Hematopoietic multipotent progenitor cell treated with erythropoietin and hydrocortisone succinate and interleukin-3 and kit ligand, for 4 days (in vitro differentiated cells): ENCODE data around the gene ZNF500.
A peak's percentile ranks its signal among the peaks of the same experiment; 100 is the strongest.

Experiments
- DNase-seq: peaks from one replicate; pipeline ENCODE4 v3.0.0-alpha.2; 2015

ZNF500 gene

DNA sequence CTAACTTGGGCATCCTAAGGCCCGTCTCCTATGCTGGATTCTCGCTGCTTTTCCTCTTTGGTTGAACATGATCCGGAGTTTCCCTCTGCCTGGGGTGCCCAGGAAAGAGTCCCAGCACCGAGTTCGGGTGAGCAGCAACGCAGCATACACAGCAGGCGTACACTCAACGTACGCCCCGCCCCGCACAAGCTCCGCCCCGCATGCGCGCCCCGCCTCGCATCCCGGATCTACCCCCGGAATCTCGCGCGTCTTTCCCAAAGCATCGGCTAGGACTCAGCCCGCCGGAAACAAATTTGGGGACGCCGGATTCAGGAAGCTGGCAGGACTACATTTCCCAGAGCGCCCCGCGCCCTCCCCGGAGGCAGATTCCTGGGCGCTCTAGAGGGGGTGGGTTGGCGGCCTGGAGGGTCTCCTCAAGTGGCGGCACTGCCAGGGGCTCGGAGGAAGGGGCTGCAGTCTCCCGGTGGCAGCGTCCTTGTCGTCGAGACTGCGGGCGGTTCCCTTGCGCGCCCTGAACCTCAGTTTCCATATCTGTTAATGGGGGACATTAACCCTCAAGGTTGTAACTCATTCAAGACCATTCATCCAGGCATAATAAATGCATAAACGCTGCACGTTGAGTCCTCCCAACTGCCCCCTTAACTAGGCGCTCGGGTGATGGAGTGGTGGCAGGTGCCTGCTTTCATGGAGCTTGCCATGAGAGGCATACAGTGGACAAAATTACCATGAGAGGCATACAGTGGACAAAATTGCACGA, 1.8 kb upstream of the ZNF500 start:
- peak; percentile 98 for DNase-seq

DNA sequence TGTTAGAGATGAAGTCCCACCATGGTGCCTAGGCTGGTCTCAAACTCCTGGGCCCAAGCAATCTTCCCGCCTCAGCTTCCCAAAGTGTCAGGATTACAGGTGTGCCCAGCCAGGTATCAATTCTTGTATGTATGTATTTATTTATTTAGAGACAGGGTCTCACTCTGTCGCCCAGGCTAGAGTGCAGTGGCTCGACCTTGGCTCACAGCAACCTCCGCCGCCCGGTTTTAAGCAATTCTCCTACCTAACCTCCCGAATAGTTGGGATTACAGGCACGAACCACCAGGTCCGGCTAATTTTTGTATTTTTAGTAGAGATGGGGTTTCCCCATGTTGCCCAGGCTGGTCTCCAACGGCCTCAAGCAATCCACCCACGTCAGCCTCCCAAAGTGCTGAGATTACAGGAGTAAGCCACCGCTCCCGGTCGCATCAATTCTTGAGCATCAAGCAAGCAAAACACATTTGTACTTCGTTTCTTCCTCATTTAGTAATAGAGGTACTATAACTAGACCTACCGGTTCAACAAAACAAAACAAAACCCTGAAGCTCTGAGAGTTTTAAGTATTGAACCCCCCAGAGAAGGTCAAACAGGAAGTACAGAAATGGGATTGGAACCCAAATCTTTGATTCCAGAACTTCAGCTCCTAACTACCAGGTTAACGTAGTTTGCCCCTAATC, 1.0 kb upstream of the ZNF500 start:
- peak; percentile 49 for DNase-seq

DNA sequence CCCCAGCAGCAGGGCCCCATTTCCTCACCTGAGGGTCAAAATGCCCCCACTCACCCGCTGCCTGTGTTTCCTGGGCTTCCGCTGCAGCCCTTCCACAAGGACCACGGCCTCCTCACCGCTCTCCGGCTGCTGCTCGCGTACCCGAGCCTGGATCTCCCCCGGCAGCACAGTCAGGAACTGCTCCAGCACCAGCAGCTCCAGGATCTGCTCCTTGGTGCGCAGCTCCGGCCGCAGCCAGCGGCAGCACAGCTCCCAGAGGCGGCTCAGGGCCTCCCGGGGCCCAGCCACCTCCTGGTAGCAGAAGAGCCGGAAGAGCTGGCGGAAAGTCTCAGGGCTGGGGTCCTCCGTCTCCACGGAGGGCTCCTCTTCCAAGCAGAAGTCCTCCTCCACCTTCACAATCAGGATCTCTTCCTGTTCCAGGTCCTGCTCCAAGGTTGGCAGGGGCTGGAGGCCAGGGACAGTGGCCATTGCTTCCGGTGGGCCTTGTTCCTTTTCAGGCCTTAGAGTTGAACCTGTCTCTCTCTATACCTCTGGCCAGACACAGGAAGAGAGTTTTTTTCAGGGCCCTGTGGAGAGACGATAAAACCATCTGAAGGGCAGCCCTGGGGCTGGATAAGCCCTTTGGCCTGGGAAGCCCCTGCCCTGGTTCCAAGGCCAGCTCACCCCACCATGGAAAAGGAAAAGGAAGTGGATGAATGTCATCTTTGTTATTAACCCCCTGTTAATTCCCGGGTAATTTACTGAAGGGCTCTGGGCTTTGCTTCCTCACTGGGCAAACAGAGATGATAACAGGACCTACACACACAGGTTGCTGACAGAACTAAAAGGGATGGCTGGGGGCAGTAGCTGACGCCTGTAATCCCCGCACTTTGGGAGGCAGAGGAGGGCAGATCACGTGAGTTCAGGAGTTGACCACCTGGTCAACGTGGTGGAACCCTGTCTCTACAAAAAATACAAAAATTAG, 1.2 kb downstream of the ZNF500 start:
- no peak for DNase-seq

DNA sequence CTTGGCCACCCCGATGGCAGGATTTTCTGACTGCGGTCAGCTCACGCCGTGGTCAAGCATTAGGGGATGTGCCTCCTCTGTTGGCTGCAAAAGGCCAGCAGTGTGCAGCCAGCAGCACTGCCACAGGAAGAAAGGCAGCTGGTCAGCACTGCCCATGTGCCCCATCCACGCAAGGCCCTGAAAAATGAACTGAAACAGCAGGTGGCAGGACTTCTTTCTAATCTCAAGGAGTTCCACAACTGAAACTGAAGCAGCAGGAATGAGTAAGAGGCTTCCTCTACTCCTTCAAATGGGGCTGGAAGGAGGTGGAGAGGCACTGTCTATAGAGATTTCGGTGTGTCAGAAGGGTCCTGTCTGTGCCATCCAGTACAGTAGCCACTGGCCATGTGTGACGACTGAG, 3.2 kb downstream of the ZNF500 start:
- DNase-seq: no peak

DNA sequence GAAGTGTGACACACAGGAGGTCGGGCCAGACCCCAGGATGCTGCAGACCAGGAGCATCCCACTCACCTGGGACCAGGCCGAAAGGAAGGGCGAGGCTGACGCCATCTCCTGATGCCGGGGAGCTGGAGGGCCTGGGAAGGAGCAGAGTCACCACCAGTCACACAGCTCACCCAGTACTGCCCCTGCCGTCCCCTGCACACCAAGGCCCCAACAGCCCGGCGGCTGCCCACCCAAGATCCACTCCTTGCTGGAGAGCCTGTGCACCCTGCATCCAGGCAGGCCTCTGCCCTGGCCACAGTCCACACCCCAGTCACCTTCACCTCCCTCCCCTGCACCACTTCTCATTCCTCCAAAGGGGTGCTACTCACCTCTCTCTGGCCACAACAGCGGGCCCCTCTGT, 4.8 kb downstream of the ZNF500 start:
- DNase-seq: no peak

DNA sequence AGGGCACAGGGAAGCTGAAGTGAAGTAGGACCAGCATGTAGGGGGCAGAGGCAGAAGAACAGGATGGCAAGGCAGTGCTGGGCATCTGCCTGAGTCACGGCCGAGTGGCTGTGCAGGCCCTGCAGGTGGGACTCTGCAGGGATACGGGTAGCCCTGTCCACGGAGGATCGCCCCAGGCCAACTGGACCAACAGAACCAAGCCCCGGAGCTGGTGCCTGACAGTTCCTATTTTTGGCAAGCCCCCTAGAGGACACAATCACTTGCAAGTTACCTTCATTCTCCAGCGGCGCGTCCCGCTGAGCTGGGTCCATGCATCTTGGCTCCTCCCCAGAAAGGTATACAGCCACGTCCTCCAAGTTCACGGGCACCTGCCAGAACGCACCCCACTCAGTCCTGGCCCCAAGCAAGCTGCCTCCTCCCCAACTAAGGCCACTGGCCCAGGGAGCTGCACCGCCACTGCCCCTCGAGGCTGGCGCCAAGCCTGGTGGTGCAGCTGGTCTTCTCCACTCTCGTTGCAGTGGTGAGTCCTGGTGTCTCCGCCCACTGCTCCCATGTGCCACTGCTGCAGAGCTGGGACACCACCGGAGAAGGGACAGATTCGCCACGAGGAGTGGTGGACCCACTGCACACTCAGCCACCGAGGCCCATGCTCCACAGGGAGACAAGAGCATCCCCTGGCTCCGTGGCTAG, 6.6 kb downstream of the ZNF500 start:
- no peak for DNase-seq

DNA sequence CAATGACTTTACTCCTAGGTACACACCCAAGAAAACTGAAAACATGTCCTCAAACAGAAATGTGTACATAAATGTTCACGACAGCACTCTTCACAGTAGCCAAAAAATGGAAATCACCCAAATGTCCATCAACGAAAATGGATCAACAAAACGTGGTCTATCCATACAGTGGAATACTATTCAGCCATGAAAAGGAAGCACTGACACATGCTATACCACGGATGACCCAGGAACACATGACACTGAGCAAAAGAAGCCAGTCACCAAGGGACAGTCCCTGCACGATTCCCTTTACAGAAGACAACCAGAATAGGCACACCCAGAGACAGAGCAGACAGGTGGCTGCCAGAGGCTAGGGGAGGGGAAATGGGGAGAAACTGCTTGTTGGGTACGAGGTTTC, 11.3 kb downstream of the ZNF500 start:
- no peak for DNase-seq

DNA sequence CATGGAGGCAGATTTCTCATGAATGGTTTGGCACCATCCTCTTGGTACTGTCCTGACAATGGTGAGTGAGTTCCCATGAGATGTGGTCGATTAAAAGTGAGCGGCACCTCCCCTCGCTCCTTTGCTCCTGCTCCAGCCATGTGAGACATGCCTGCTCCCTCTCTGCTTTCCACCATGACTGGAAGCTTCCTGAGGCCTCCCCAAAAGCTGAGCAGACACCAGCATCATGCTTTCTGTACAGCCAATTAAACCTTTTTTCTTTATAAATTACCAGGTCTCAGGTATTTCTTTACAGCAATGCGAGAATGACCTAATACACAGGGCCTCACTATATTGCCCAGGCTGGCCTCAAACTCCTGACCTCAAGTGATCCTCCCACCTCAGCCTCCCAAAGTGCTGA, 12.1 kb downstream of the ZNF500 start:
- no peak for DNase-seq

DNA sequence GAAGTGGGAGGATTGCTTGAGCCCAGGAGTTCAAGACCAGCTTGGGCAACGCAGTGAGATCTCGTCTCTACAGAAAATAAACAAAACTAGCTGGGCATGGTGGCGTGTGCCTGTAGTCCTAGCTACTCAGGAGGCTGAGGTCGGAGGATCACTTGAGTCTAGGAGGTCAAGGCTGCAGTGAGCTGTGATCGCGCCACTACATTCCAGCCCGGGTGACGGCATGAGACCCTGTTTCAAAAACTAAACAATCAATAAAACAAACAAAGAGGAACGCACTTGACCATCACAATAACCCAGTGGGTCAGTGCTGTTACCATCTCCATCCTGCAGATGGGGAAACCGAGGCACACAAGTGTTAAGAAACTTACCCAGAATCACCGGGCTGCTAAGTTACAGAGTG, 13.7 kb downstream of the ZNF500 start:
- no peak for DNase-seq

DNA sequence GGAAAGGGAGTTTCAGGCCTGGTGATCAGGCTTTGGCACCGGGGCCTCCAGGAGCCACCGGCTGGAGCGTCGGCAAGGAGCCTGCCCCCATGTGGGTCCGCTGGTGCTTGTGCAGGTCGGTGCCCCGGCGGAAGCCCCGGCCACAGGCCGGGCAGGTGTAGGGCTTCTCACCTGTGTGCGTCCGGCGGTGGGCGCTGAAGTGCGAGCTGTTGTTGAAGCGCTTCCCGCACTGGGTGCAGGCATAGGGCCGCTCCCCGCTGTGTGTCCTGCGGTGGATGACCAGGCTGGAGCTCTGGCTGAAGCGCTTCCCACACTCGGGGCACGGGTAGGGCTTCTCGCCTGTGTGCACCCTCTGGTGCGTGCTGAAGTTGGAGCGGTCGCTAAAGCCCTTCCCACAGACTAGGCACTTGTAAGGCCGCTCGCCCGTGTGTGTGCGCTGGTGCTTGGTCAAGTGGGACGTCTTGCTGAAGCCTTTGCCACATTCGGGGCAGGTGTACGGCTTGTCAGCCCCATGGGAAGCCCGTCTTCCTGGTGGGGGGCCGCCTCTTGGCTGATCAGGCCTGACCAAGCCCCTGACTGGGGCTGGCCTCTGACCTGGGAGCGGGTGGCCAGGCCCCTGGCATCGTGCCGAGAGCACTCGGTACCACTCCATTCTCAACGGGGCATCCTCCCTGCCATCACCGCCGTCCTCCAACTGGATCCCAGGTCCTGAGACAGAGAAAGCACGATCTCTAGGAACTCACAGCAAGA, 14.4 kb downstream of the ZNF500 start:
- DNase-seq: no peak

DNA sequence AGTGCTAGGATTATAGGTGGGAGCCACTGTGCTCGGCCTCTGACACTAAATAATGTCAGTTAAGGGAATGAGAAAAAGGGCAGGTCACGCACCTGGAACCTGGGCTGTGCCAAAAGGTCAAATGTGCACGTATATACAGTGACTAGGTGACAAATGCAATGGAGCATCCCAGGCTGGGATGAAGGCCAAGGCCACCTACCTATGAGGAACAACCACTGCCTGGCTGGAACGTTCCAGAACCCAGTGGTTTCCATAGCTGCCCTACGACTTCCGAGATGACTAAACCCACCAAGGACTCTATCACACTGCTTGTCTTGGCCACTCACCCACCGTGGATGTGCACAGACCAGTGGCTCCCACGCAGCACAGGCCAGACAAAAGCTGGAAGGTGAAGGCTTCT, 16.1 kb downstream of the ZNF500 start:
- no peak for DNase-seq

DNA sequence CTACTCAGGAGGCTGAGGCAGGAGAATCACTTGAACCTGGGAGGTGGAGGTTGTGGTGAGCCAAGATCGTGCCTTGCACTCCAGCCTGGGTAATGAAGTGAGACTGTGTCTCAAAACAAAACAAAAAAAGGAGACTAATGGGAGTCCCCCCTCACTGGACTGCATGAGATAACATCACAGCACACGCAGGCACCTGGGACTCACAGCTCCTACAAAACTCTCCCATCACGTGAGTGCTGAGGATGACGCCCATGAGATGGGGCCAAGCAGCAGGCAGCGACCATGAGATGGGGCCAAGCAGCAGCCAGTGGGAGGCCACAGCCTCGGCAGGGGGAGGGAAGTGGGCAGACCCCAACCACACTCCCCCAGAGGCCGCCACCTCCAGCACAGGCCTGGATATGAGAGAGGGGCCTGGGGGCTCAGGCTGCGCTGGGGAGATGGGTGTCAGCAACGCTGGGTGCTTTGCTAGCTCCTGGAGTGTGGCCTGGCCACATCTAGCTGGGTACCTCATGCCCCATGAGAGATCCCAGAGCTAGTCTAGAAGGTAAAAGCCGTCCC, 17.2 kb downstream of the ZNF500 start:
- DNase-seq: no peak

DNA sequence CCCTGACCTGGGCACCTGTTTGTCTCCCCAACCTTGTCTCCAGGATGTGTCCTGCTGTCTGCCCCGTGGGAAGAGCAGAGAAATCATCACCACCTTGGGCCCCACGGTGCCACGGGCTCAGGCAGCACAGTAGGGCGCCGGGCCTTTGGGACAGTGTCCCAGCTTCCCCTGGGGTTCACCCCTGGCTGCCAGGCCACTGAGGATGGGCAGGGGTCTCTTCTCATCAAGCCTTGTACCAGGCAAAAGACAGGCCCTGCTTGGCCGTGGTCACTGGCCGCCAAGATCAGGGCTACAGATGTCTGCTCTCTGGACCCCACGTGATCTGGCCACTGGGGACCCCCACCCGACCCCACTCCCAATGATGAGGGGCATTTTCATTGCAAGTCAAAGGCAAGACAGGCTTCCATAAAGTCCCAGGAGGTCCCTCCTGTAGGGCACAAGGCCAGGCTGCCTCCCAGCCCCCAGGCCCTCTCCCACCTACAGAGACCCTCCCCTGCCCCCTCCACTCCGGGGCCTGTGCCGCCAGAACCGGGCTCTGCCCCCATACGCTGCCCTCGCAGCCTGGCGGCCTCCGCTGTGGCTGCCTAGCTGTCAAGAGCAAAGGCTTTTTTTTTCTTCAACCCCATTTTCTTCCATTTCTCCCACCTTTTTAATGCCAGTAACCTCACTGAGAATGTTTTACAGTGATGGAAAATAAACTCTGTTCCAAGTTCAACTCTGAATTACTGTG, 18.1 kb downstream of the ZNF500 start:
- no peak for DNase-seq

DNA sequence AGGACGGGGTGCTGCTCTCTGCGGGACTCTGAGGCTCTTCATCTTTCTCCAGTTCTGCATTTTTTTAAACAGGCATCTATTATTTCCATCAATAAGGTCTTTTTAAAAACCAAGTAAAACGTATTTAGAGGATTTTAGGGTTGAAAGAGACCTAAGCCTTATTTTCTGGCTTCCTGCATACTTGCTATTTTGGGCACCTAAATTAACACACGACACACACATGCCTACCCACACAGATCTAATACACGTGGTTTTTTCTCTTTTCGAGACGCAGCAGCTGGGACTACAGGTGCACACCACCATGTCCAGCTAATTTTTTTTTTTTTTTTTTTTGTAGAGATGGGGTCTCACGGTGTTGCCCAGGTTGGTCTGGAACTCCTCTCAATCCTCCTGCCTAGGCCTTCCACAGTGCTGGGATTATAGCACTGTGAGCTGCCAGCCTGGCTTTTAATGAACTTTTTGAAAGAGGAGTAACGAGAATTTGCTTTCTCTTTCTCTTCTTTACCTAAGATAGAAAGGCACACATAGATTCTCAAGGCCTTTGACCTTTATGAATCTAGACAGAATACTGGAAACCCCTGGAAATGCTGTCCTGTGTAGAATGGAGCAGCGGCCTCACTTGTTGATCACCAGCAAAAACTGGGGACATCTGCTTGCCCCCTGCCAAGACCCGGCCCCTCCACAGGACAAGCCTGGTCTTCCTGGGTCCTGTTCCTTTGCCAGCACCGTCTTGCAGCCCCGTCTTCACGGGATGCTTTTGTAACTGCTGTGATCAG, 18.9 kb downstream of the ZNF500 start:
- no peak for DNase-seq

DNA sequence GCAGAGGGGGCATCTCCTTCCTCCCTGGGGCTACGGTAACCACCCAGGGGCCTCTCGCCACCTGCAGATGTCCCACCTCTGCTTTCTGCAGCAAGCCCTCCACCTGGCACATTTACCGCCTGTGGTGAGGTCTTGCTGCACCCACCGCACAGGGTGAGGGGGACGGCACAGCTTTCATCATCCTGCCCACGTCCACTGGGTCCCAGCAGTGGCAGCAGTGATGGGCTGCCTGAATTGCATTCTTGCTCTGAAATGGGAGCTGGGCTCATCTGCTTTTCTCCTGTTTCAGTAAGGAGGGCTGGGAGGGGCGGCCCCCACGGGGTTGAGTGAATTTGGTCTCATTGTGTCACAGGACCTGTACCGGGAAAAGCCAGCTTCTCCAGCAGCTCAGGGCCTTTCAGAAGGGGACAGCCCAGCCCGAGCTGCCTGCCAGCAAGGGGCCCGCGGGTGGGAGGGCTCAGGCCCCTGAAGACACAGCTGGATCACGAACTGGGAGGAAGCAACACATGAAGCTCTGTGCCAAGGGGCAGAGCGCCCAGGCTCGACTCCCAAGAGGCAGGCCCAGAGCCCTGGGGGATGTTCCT, 19.9 kb downstream of the ZNF500 start:
- DNase-seq: no peak

DNA sequence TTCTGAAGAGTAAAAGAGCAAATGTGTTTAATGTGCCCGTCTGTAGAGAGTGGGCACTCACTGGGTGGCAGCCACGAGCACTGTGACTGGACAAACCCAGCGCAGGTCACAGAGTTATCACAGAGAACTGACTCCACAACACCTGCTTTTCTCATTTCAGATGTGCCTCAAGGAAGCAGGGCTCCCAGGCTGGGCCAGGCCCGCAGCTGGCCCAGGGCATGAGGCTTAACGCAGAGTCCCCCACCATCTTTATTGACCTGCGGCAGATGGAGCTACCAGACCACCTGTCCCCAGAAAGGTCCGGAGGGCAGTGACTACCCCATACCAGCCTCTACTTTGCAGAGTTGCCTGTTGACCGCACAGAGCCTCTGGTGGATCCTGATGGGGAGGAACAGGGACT, 20.7 kb downstream of the ZNF500 start:
- no peak for DNase-seq

DNA sequence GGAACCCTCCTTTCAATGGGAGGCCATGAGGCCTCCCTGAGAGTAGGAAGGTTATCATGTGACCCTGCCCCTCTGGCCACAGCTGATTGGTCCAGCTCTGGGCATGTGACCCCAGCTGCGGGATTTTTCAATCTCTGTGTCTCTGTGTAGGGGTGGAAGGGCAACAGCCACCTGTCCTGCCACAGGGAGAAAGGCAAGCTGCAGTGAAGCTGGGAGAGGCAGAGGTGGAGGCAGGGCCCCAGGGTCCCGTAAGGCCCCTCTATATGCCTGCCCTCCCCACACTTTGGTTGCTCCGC, 21.7 kb downstream of the ZNF500 start:
- DNase-seq: no peak

DNA sequence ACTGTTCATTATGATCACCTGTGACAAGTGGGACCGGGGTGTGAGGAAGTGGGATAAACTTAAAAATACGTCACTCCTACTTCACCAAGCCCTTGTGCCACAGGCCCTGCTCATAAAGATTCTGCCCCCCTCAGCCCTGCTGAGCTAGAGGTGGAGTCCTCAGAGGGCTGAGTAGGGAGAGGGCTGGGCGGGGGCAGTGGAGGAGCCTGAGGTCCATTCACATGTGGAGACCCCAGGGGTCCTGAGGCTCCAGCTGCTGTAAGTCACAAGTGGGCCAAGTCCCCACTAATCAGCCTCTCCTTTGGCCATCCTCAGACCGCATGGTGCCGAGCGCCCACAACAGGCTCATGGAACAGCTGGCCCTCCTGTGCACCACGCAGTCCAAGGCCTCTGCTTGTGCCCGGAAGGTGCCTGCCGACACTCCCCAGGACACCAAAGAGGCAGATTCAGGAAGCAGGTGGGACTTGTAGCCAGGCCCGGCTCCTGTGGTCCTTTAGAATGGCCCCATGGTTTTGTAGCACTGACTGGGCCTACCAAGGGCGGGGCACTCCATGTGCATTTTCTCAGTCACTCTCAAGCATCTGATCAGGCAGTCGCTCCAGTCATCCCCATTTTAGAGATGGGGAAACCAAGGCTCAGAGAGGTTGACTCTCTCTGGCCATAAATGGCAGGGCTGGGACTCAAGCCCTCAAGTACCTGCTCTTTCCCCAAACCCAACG, 22.2 kb downstream of the ZNF500 start:
- DNase-seq: no peak

DNA sequence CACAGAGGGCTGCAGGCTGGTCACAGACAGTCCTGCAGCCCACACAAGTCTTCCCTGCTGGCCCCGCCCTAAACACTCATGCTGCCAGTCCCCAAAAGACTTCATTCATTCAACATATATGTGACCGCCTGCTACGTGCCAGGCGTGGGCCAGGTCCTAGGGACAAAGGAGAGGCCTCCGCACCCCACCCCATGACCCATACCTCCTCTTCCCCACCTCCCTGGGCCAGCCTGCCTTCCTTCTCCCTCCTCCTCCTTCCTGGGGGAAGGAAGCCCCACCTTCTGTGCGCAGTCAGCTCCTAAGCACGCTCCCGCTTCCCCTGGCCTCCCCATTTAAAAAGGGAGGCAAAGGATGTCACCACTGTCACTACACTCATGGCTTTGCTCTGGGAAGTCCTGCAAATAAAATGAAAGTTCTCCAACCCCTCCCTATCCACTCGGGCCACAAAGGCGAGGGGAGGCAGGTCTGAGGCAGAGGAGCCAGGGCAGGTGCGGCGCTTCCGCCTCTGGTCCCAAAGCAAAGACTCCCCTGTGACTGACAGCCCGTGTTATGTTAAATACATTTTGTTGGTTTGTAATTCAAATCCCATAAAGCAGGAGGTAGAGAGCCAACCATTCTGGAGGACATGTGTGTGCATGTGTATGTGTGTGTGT, 23.6 kb downstream of the ZNF500 start:
- DNase-seq: no peak
